ENCODE measurements around the gene ZNF268.
"Not testable (repeated sequence)": the region's sequence is repeated elsewhere in the genome, so short reads cannot be mapped to it uniquely, and the experiment has no call there.

GRCh38 chr12:133255833-133256232 is 74.5 kb downstream of the ZNF268 start:
- TF ChIP-seq POLR2A (IDR thresholded peaks at IDR 0.05; ENCODE audit: low read depth, low read length); POLR2AphosphoS5 (IDR thresholded peaks at IDR 0.05; ENCODE audit: low read depth, low read length); TAF1 (IDR thresholded peaks at IDR 0.05; ENCODE audit: borderline replicate concordance, low read depth, low read length): not testable (repeated sequence)

Measured in GM12892 (cell line).